NCI-H1436 (cell line): Measurements from ENCODE around the gene FAM124A.

Source experiments
- DNase-seq: peaks from one replicate; lab custom pipeline; 2025; lab: John Stamatoyannopoulos, UW

Gene FAM124A

DNA sequence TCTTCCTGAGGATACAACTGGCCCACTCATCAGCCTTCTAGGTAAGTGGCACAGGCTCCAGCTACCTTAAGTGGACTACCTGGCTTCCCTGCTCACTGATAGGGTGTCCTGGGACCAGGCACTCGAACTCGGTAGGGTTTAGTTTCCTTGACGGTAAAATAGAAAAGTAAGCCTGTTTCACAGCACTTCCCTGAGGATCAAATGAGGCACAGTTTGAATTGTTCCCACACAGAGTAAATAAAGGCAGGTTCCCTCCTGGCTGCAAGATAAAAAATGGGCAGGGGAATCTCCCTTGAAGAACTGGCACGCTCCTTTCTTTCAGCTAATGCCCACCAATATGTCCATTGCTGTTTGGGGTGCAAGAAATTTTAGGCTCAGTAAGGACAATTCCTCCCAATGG, 1.1 kb upstream of the FAM124A start:
- no peak for DNase-seq

DNA sequence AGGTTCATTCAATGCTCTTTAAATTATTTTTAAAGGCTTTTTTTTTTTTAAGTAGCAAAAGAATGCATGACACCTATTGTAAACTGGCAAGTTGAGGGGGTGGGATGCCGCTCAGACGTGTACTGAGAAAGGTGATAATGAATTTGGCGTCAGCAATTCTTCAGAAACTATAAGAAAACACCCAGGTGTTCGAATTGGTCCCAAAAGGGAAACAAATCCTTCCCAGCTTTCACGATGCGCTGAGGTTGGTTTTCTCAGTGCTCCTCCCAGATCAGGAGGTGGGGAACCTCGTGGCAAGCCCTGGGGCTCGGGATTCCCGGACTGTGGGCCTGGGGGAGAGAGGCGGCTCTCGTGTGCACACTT, 543 bp upstream of the FAM124A start:
- DNase-seq: no peak

DNA sequence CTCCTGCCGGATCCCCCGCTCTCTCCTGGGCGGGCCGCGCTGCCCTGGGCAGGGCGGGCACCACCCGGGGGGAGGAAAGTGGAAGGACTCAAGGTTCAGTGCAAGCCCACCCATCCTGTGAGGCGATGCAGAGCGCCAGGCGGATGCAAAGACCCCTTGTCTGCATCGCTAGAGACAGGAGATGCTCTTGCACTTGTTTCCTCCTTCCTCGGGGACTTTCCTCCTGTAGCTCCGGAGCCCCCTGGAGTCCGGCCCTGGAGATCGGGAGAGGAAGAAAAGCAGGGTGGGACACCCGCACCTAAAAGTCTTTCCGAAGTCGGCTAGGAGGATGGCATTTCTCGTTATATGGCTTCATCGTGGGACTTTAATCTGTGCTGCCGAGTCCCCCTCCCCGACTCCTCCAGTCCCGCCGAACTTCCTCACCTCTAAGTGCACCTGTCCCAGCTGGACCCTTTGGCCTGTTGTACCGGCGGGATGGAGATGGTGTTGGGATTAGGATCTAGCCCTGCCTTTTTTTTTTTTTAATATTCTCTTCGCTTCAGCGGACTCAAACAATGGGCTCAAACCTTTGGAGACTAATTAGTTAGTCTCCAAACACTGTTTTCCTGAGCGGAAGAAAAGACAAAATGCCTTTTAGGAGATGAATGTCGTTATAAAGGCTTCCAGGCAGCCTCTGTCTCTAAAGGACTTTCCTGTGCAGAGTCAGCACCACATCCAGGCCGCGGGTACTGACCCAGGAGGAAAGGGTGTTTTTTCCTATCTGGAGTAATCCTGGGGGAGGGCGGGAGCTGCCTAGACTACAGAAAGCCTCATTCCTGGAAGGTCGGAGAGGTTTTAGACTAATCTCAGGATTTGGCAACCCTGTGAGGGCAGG, 725 bp downstream of the FAM124A start:
- DNase-seq: no peak

DNA sequence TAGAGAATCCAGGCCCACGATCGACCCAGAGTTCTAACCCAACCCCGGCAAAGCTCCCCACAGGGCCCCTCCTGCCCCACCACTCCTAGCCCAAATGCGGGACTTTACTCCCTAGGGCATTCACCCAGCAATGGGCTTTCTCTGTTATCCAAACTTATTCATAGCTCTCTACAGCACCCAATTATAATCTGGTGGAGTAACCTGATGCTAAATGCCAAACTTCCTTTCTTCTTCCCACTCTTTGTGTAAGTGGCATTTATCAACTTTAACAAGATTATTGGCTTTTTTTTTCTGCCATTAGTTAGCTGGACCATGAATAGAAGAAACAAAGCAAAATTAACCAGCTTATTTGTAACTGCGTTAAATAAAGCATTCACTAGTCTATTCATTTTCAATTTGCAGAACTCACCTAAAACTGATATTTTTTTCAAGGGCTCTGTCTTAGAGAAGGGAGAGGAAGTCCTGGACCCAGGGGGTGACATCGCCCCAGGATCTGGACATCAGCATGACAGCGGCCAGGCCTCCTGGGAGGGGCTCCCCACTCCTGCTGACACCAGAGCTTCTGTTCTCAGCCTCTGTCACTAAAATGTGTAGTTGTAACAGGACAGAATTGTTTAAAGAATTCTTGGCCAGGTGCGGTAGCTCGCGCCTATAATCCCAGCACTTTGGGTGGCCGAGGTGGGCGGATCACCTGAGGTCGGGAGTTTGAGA, 1.5 kb downstream of the FAM124A start:
- no peak for DNase-seq

DNA sequence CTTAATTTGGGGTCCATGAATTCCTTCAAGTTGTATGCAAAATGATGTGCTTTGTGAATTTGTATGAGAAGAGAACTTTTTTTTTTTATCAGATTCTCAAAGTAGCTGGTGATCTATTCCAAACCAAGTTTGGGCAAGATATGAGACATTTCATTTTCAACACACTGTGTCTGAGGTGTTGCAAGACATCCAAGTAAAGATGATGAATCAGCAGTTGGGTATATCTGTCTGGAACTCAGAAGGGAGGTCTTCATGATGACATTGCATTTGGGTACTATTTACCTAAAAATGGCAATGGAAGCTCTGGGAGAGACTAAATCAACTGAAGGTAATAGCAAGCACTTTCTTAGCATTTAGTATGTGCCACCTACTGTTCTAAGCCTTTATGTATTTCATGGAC, 2.8 kb downstream of the FAM124A start:
- DNase-seq: no peak

DNA sequence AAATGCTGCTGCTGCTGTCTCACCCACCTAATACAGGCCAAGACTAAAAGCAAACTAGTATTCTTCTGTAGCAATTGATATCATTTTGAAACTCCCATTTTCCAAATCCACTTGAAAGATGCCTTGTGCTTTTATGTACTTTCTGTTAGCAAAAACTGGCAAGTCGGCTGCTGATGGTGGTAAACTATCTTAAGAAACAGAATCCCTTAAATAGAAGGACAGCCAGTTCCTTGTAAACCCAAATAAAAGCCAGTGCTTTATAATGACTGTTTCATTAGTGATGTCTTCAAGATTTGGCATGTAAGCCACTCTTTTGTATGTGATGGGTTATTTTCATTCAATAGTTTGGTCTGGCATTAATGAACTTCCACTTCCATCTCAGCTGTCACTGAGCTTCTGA, 5.2 kb downstream of the FAM124A start:
- DNase-seq: no peak

DNA sequence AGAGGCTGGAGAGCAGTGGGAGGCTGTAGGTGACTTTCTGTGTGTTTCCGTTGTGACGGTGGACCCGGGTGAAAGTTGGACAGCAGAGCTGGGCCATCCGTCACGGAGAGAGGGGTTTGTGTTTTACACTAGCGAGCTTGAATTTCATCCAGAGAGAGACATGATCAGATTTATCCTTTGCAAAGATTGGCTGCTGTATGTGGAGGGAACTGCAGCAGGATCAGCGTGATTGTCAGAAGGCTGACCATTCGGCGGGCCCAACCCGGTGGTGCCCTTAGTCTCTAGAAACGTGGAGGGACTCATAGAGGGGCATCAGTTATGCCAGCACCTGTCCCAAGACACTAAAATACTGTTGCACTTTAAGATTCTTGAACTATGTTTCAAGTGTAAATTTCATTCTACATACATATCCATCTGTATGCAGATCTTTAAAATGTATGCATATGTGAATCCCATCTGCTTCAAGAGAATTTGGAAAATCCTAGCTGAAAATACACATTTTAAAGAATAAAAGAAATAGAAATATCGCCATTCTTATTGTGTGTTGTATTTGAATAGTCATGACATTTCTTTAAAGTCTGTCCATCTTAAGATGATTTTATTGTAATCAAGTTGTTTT, 7.0 kb downstream of the FAM124A start:
- DNase-seq: no peak

DNA sequence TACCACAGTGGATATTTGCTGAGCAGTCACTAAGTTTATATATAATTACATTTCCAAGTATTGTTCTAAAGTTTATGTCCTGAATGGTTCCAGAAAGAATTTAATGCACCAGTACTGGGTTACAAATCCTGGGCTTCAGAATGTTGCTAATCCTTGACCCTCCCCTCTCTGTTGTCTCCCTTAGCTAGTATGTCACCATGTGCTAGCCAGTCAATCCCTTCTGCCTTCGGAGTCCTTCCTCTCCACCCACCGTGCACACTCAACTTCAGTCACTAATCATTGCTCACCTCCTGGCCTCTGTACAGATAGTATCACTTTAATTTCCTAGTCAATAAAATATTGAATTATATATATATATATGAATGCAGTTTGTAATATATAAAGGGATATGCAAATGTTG, 7.5 kb downstream of the FAM124A start:
- no peak for DNase-seq

DNA sequence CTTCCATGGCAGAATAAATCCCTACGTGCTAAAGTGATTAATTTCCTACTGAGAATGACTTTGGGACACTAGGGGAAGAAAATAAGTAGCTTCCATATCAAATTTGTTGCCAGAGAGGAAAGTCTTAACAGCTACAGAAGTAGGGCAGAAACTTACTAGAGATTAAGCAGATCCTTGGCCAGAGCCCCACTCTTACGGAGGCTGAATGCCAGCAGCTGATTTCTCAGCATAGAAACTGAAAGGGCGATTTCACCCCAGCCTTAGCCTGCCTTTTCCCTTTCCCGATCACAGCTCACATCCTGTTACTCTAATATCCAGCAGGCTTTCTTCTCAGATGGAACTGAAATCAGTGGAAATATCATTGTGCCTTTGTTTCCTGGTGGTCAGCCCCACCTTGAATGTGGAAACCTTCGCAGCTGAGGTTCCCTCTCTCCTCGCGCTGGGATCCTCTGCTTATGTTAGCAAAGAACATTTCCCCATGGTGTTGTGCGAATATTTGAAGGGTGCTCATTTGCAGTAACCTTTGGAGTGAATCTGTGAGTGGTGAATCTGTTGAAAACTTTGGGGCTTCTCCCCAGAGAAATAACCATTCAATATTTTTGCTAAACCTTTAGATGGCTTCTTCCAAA, 8.4 kb downstream of the FAM124A start:
- DNase-seq: no peak

DNA sequence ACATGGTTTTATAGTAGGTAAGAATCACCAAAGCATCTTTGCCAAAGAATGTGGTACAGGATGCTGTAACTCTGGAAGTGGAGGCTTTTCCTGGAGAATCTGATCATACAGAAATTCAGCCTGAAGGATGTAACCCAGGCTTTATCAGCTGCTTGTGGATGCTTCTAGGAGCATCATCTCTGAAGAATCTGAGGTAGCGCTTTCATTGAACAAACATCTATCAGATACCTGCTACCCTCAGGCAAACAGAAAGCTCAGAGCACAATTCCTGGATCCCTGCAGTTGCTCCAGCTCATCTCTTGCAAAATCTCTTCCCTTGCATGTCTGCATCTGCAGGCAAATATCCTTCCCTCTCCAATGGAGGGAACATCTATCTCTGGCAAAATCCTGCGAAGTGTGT, 9.3 kb downstream of the FAM124A start:
- no peak for DNase-seq

DNA sequence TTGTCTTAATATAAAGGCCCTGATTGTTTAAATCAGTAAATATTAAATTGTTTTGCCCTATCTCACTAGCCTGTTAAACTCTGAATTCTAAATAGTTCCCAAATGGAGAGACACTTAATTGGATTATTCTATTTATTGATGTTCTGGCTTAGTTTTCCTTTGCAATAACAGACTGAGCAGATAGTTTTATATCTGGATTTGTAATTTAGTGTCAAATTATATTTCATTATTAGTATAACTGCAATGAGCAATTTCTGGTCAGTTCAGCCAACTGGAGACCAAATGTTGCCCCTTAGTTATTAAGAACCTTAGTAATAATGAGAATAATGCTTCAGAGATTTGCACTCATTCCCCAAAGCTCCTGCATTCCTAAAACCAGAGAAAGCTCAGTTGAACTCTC, 10.1 kb downstream of the FAM124A start:
- no peak for DNase-seq

DNA sequence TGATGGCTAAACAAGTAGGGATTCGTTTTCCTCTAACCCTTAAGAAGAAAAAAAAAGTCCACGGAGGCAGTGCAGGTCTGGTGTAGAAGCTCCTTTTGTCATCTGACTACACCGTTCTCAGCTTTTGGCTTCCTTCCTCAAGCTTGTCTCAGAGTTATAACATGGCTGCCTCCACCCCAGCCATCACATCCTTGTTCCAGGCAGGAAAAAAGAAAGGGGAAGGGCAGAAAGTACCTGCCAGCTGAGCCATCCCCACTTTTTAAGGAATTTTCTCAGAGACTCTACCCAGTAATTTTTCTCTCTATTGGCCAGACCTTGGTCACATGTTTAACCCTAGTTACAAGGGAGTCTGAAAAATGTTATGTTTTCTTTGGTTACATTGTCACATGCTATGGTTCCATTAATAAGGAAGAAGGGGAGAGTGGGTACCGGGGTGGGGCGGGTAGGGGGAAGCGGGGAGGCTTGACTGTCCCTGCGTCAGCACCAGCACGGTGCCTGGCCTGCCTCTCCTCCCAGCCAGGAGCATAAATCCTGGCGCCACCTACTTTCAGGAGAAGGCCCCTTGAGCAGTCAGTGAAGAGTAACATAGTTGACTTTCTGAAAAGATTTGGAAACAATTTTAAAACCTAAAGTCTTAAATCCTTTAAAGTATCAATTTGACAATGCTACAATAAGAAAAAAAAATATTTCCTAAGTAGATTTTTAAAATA, 11.1 kb downstream of the FAM124A start:
- no peak for DNase-seq

DNA sequence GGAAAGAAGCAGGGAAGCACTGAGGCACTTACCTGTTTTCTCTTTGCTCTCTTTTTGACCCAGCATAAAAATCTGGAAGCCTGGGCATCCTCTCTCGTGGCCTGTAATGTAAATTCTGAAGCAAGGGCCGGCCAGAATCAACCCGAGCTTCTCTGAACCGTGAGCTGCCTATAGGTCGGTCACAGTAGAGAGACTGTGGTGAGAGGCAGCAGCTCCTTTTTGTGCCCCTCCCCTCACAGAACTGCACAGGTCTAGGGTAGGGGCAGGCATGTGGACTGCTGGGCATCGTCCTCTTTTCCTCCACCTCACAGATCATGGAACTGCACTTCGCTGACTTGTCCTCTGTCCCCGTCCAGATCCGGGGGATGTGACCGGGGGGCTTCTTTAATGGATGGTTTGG, 12.5 kb downstream of the FAM124A start:
- DNase-seq: no peak

DNA sequence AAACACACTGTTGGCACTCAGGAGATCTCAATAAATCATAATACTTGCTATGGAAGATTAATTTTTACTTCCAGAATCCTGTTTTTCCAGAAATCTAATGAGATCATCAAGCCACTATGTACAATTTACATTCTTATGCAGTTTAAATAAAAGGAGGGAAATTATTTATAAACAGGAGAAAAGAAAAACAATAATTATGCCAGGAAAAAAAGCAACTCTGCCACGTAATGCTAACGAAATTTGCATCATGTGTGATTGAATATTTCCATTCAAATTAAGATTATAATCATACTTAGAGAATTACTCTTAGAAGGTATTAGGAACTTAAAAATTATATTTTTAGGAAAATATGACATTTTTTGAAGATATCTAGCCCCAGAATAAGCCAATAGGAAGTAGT, 13.0 kb downstream of the FAM124A start:
- DNase-seq: no peak

DNA sequence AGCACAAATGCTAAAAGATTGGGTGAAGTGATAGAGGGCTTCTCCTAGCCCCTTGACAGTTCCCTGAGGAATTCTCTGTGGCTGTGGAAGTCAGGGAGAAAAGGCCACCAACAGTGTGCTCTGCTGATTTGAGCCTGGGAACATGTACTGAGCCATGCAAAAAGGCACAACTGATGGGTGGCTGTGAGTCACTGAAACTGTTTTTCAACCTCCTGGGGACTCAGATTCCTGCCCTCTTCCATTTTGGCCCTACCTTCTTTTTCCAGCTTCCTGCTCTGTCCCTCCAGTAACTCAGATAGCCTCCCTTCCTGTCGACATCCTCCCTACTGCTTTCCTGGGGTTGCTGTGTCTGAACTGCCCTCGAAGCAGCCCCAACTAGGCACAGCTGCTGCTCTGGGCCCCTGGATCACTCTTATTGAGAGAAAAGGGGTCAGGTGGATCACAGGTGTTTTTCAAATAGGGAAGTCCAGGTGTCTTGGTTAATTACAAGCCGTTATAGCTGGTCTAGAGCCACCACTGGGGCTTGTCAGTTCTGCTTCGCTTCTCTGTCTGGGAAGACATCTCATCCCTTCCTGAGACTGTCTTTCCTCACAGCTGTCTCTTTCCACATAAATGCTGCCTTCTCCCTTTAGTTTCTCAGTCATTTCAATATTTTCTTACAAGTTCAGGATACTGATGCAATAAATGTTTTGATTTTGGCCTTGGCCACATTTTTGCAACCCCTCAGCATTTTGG, 13.7 kb downstream of the FAM124A start:
- no peak for DNase-seq

DNA sequence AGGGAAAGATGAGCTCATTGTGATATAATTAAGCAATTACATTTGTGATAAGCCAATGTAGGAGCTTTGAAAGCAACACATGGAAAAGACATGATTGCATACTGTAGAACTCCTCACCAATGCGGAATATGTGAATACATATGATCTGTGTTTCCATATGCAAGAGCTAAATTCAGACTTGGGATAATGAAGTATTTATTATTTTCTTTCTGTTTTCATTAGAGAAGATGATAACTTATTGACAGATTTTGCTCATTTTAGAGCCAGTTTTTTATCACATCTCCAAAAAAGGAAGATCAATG, 14.2 kb downstream of the FAM124A start:
- DNase-seq: no peak

DNA sequence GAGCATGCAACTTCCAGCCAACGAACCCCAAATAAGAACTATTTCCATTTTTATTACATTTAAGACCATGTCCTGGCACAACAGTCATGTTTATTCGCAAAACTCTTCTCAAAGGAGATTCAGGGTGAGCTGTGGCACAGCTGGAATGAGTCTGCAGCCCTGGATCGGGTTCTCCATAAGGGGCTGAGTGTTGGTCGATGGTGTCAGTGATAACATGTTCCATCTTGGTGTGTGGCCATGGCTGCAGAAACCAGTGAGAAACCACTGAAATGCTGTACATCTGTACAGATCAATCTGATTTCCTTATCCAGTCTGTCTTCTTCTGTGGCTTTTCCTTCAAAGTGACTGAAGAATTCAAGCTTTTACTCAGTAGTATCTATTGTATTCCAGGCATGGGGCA, 15.2 kb downstream of the FAM124A start:
- no peak for DNase-seq

DNA sequence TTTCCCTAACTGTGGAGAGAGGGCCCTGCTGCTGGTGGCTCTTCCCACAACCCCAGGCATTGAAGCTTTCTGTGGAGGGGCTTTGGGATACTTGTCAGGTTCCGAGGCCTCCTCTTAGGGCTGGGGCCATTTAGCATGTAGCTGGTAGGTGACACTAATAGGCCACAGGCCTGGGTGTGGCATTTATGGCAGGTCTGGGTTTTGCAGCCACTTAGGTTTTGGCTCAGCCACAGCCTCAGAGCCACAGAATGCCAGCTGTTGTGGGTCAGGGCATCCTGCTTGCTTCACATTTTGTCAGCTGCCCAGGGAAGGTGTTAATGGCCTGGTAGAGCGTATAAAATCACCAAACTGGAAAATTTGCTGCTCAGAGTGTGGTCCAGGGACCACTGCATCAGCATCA, 15.7 kb downstream of the FAM124A start:
- no peak for DNase-seq

DNA sequence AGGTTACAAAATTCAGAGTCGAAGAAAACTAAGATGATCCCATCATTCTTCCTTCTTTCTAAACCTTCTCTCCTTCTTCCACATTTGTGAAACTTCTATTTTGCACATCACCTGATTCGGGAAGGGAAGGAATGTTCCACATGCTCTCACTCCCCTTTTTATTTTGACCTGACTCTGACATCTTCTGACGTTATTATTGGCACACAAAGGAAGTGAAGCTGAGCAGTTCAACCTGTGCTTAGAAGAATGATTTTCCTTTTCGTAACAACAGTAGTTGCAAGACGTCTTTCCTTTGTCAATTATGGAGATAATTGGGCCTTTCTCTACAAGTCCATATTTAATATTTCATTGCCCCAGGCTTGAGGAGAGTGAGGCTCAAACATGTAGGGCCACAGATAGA, 18.0 kb downstream of the FAM124A start:
- DNase-seq: no peak

DNA sequence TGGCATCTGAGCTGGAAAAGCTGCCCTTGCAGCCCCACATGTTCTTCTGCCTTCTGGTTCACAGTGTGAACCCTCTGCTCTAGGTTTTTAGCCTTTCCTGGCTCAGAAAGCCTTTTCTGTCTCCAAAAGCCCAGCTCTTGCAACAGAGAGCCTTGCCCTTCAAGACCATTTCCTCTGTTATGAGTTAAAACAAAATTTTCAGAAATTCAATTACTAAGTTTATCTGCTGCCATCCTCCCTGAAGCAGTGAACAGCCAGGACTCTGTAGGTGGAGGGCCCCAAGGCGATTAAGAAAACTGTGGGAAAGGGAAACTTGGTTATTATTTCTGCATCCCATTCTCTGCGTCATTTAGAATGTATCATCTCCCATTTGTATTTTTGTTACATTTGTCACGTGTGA, 18.8 kb downstream of the FAM124A start:
- DNase-seq: no peak

DNA sequence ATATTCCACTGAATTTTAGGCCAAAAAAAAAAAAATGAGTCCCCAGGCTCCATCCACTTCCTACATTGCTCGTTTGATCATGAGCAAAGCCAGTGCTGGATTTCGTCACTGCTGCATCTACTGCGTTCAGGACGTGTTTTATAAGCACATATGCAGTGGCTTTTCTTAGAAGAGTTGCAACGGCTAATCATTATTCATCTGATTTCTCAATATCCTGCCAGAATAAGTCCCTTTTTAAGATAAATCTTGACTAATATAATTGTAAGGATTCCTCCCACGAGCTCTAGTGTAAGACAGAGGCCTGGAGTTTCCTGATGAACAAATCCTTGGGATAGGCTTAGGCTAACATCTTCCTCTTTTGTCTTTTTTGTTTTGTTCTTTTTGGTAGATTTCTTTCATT, 19.5 kb downstream of the FAM124A start:
- DNase-seq: no peak

DNA sequence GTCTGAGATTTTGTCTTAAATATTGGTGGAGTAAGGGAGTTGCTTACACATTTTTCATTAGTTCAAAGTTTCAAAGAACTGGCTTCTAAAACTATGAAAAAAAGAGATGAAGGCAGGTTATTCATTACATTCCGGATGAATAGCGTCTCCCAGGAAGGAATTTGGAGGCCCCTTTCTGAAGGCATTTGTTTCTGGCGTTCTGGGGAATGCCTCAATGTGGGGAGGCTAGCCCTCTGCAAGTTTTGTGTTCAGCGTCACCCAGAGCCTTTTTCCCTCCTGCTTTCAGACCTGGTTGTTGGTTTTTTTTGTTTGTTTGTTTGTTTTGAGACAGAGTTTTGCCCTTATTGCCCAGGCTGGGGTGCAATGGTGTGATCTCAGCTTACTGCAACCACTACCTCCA, 21.0 kb downstream of the FAM124A start:
- no peak for DNase-seq
